DMS 273 (cell line): ENCODE data around the gene WDR47.
A peak's percentile ranks its signal among the peaks of the same experiment; 100 is the strongest.

Source experiments
- DNase-seq: peaks from one replicate; lab custom pipeline; 2025; ENCODE audit not compliant: unreplicated experiment; lab: John Stamatoyannopoulos, UW

Gene WDR47

GRCh38 chr1:109041621-109042468 lies at the start of gene WDR47:
Gene WDR47, minus strand, starts transcription at chr1:109042102. Its CDS starts 18,590 bp downstream, at chr1:109023512.
- DNase-seq: peak; percentile 99

- DNase-seq: peak; percentile 69
Measured at GRCh38 chr1:109091078-109091838, 49.4 kb upstream of the WDR47 start.

DNA sequence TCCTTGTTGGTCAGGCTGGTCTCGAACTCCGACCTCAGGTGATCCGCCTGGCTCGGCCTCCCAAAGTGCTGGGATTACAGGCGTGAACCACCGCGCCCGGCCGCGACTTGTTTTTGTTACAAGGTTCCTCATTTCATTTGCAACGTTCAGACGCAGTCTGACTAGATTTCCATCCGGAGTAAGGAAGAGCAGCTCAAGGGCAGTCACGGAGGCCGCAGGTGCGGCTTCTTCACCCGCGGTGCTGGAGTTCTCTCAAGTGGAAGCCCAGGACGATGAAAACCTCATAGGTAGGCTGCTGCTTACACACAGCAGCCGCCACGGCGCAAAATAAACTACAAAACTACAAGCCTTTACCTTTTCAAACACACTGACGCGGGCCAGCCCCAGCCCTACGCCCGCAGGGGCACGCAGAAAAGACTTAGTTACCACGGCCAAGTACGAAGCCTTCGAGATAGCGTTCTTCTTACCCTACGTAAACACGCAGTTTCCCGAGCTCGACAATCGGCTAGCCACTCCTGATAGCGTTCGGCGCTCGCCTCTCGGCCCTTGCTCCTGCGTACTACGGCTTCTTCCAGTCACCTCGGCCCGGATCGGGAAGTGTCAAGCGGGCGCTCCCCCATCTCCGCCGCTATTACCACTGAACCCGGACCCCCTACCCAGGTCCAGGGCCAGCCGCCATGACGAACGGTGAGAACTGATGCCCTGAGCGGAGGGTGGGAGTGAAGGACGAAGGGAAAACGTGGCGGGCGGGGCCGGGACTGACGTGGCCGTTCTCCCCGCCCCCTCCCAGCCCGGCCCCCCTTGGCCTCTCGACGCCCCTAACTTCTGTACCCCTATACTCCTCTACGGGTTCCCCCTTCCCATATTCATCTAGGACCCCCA lies 48.5 kb upstream of the WDR47 start, which contains the start of gene TMEM167B:
TMEM167B (plus strand) TSS at position 569 of the 882 bp plus-strand sequence; CDS start at position 678, 109 bp downstream.
- DNase-seq: peak; percentile 97

DNA sequence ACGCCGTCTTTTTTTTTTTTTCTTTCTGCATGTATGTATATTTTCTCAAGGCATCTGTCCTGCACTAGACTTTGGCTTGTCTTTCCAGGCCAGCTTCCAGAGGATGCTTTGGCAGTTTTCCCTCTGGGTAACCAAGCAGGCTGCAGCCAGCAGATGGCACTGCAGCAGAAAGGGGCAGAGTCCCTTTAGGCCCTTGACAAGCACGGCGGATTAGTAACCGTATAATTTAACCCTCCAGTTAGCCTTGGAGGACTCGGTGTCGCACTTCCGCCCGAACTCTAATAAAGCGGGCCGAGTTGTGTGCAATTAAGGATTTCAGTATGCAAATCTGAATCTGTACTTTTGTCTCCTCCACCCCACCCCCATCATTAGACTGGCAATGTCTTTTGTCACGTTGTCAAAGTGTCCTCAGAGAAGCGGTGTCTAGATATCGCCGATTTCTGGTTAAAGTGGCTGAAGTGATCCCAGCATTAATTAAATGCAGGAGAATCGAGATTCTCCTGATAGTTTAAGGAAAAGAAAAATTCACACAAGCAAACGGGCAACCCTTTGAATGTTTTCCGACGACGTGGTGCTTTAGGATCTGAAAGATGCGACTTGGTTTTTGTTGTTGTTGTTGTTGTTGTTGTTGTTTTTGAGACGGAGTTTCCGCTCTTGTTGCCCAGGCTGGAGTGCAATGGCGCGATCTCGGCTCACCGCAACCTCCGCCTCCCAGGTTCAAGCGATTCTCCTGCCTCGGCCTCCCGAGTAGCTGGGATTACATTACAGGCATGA lies 47.5 kb upstream of the WDR47 start:
- DNase-seq: peak; percentile 88

- no peak for DNase-seq
Measured at GRCh38 chr1:109084563-109085517, 42.9 kb upstream of the WDR47 start.

DNA sequence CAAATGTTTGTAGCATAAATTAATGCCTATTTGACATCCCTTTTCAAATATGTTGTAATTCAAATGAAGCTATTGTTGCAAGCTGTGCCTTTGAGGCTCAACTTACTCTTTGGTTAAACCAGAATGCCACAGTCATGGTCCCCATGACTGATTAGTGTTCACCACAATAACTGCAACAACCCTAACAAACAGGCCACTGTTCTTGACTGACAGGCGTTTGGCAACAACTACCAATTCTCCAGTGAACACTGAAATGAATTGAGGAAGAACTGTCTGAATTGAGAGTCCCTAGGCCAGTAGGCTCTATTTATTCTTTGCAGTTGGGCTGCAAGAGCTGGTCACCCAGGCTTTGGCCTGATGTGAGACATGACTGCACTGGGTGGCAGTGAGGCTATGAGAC lies 42.0 kb upstream of the WDR47 start:
- DNase-seq: no peak

- DNase-seq: no peak
Measured at GRCh38 chr1:109083501-109083900, 41.6 kb upstream of the WDR47 start.

GRCh38 chr1:109080441-109081082 lies 38.7 kb upstream of the WDR47 start:
- no peak for DNase-seq

DNA sequence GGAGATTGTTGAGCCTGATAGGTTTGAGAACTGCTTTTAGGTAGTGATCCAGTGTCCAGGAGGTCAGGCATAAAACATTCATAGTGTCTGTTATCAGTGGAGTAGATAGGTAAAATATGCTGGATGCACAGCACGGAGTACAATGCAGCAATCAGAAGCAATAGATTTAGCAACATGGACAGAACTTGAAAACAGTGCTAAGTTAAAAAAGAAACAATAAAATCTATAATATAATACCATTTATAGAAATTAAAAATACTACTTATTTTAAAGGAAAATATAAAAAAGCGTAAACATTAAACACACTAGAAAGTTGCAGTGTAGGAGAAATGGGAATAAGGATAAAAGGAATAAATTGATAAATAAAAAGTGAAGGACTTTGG lies 37.3 kb upstream of the WDR47 start:
- DNase-seq: no peak

- DNase-seq: no peak
Measured at GRCh38 chr1:109078317-109078716, 36.4 kb upstream of the WDR47 start.

GRCh38 chr1:109075531-109076490 lies 33.9 kb upstream of the WDR47 start, which contains the start of gene TAF13:
Gene TAF13, minus strand, starts transcription at chr1:109076003. Its CDS starts 56 bp downstream, at chr1:109075947.
- peak; percentile 98 for DNase-seq

DNA sequence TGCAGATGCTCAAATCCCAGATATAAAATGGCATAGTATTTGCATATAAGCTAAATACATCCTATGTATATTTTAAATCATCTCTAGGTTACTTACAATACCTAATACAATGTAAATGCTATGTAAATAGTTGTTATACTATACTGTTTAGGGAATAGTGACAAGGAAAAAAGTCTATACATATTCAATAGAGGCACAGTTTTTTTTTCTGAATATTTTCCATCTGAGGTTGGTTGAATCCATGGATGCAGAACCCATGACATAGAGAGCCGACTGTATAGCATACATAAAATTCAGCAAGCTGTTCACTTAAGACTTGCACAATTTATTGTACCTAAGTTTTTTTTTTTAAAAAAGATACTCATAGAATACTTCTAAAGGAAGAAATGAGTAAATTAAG lies 27.4 kb upstream of the WDR47 start:
- DNase-seq: no peak

GRCh38 chr1:109067883-109068282 lies 26.0 kb upstream of the WDR47 start:
- no peak for DNase-seq

DNA sequence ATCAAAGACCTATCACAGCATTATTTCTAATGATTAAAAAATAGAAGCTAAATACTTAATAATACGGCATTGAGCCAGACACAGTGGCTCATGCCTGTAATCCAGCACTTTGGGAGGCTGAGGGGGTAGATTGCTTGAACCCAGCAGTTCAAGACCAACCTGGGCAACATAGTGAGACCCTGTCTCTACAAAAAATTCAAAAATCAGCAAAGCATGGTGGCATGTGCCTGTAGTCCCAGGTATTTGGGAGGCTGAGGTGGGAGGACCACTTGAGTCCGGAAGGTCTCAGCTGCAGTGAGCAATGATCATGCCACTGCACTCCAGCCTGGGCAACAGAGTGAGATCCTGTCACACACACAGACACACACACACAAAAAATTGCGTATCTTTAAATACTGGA lies 23.2 kb upstream of the WDR47 start:
- no peak for DNase-seq

DNA sequence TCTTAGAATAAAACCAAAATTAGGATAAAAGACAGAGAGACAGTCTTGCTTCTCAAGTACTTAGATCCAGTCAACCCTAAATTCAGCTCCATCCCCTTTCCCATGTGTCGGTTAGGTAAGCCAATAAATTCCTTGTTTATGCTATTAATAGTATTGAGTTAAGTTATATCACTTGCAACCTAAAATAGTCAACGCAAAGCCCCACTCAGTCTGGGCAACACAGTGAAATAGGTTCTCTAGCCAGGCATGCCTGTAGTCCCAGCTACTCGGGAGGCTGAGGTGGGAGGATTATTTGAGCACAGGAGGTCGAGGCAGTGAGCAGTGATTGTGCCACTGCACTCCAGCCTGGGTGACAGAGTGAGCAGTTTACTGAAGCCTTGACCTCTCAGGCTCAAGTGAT lies 19.3 kb upstream of the WDR47 start:
- no peak for DNase-seq

- DNase-seq: no peak
Measured at GRCh38 chr1:109060707-109061106, 18.8 kb upstream of the WDR47 start.

- DNase-seq: no peak
Measured at GRCh38 chr1:109059026-109059425, 17.1 kb upstream of the WDR47 start.
